GM12875 (cell line): ENCODE data around the gene C5orf63.

ENCODE experiments used
- H3K4me3 ChIP-seq: one replicate; pipeline ENCODE4 v1.5.1; 2011; ENCODE audit warnings: low read depth, low read length, control low read depth
- CTCF ChIP-seq: IDR thresholded peaks from 2 replicates; pipeline ENCODE4 v1.5.1; 2011; ENCODE audit warnings: low read depth, mild to moderate bottlenecking, control low read depth, inconsistent platforms, low read length, moderate library complexity, borderline replicate concordance; ENCODE audit not compliant: insufficient read depth

The C5orf63 gene

GRCh38 chr5:127013407-127013806, 59.9 kb downstream of the C5orf63 start:
- H3K4me3 ChIP-seq: no peak overlapping the region
- no peak for TF ChIP-seq CTCF

- no peak for TF ChIP-seq CTCF
- H3K4me3 ChIP-seq: no peak overlapping the region
Measured at GRCh38 chr5:127012916-127013315, 60.4 kb downstream of the C5orf63 start.

- TF ChIP-seq CTCF: no peak
- H3K4me3 ChIP-seq: no peak overlapping the region
Measured at GRCh38 chr5:127011961-127012644, 61.2 kb downstream of the C5orf63 start.

- TF ChIP-seq CTCF: no peak
- H3K4me3 ChIP-seq: no peak overlapping the region
Measured at GRCh38 chr5:127011153-127011552, 62.1 kb downstream of the C5orf63 start.

GRCh38 chr5:127010362-127010761, 62.9 kb downstream of the C5orf63 start:
- TF ChIP-seq CTCF: no peak
- H3K4me3 ChIP-seq: no peak overlapping the region

GRCh38 chr5:127009784-127010183, 63.5 kb downstream of the C5orf63 start:
- TF ChIP-seq CTCF: no peak
- H3K4me3 ChIP-seq: no peak overlapping the region

- H3K4me3 ChIP-seq: no peak overlapping the region
- TF ChIP-seq CTCF: no peak
Measured at GRCh38 chr5:127008300-127008975, 64.9 kb downstream of the C5orf63 start.
